ENCODE data around the gene FBXL15. TPM values are rescaled to one million over a fixed set of nuclear protein-coding genes. Genes with fewer than 3 reads are reported as not detected.

Gene FBXL15
- total and polyA plus RNA-seq, 2 of the 13 experiments (the other 11 are each of a cell fraction or from before 2014, with no cell fraction given): 4.3 to 8.3 TPM

GRCh38 chr10:102395400-102396316 lies 25.0 kb upstream of the FBXL15 start, which contains the start of gene NFKB2:
NFKB2 (plus strand) TSS chr10:102395705; CDS start chr10:102395960, 255 bp downstream.
- DNase-seq (ENCODE audit: low spot score) (peak; percentile 65), ATAC-seq (peak; percentile 54)
- no TSS peak for BruUV-seq (replicated peaks)
- no peak for TF ChIP-seq MAF1 (CRISPR knock-in tag; IDR thresholded peaks at IDR 0.05; ENCODE audit: borderline replicate concordance)
- peak; percentile 33; the same call in 1 of the 2 replicates for TF ChIP-seq HNF1B (CRISPR knock-in tag; IDR thresholded peaks at IDR 0.05)
- peak; percentile 0; the same call in 1 of the 2 replicates for TF ChIP-seq ZBTB7B (CRISPR knock-in tag; IDR thresholded peaks at IDR 0.05)
- TF ChIP-seq ZNF652 (CRISPR knock-in tag; IDR thresholded peaks at IDR 0.05; ENCODE audit: borderline replicate concordance, low read depth): peak; percentile 31; the same call in 1 of the 2 replicates
- no peak for TF ChIP-seq LCORL (IDR thresholded peaks at IDR 0.05)
- peak; percentile 31; the same call in 1 of the 2 replicates for TF ChIP-seq LCORL (CRISPR knock-in tag; IDR thresholded peaks at IDR 0.05)
- TF ChIP-seq ZNF766 (CRISPR knock-in tag; IDR thresholded peaks at IDR 0.05; ENCODE audit: borderline replicate concordance): 0 out of 2 replicates have a peak, but pooled peaks have one; percentile 43
- peak; percentile 100 for TF ChIP-seq MAZ (IDR thresholded peaks at IDR 0.05; ENCODE audit: borderline replicate concordance, low read depth, low read length)
- peak; percentile 90 for TF ChIP-seq MAZ (CRISPR knock-in tag; IDR thresholded peaks at IDR 0.05; ENCODE audit: low read depth)
- TF ChIP-seq ERF (CRISPR knock-in tag; IDR thresholded peaks at IDR 0.05): 0 out of 2 replicates have a peak, but pooled peaks have one; percentile 44
- no peak for TF ChIP-seq STAT6 (CRISPR knock-in tag; IDR thresholded peaks at IDR 0.05; ENCODE audit: borderline replicate concordance)
- peak; percentile 85 for TF ChIP-seq SP1 (IDR thresholded peaks at IDR 0.05)
- peak; percentile 100 for TF ChIP-seq SP1 (CRISPR knock-in tag; IDR thresholded peaks at IDR 0.05)
- peak; percentile 81 for TF ChIP-seq ATF1 (CRISPR knock-in tag; IDR thresholded peaks at IDR 0.05)
- TF ChIP-seq E2F5 (CRISPR knock-in tag; conservative IDR thresholded peaks at IDR 0.05): no peak
- TF ChIP-seq TSC22D2 (CRISPR knock-in tag; IDR thresholded peaks at IDR 0.05; ENCODE audit: borderline replicate concordance): 0 out of 2 replicates have a peak, but pooled peaks have one; percentile 5
- peak; percentile 33; the same call in 1 of the 2 replicates for TF ChIP-seq THAP11 (CRISPR knock-in tag; IDR thresholded peaks at IDR 0.05)
- peak; percentile 82 for TF ChIP-seq ZNF777 (CRISPR knock-in tag; IDR thresholded peaks at IDR 0.05)

More at GRCh38 chr10:102395400-102396316, 25.0 kb upstream of the FBXL15 start, which contains the start of gene NFKB2:
- peak within 1 kb of the TSS; percentile 68 for H3K9ac ChIP-seq (ENCODE audit: insufficient read depth, low read depth, low read length)
- H3K36me3 ChIP-seq (replicated peaks in 1 of 2; ENCODE audit: control insufficient read depth in 1 of 2, insufficient read depth in 2 of 2, low read length in 2 of 2): no peaks in the 10 kb centered on the region
- intact Hi-C loops (cut with micrococcal nuclease; ENCODE audit: unreplicated experiment): loop anchor here (2.0 kb wide), 1 partner anchor 25 kb away; the partner anchor contains the start of gene FBXL15
- no peaks in the 10 kb centered on the region for H4K20me1 ChIP-seq (ENCODE audit: insufficient read depth, low read length)
- POLR2A ChIA-PET: interaction anchor here (0.9 to 2.3 kb wide), 11 partner anchors 8 to 169 kb away, joined by 3 to 12 read pairs (median 6); partner anchors contain the start of genes CUEDC2, ELOVL3, FBXL15 and GBF1
- peaks cover 0 to 11% of the 10 kb centered on the region in 2 experiments; a peak in 2 of 5 replicates for H3K27me3 ChIP-seq (ENCODE audit: control insufficient read depth in 1 of 2, insufficient read depth in 2 of 2, low read length in 2 of 2)
- peak within 1 kb of the TSS; percentile 69 to 82 (median 79) for H3K4me3 ChIP-seq (replicated peaks in 1 of 3; ENCODE audit: insufficient read depth in 1 of 3, low read depth in 2 of 3, low read length in 3 of 3)
- in situ Hi-C loops (cut with HindIII; ENCODE audit: extremely low pct_ligation_motif_present, low pct_unique_long_range_greater_than_20kb): no loop called here
- FAIRE-seq: peak; percentile 66
- peaks cover 3% of the 10 kb centered on the region for H3K79me2 ChIP-seq (ENCODE audit: insufficient read depth, low read length)
- H3K4me1 ChIP-seq (ENCODE audit: insufficient read depth, low read length): peaks cover 47% of the 10 kb centered on the region
- no peak within 1 kb of the TSS for H2AFZ ChIP-seq (ENCODE audit: low read length)
- peak within 1 kb of the TSS; percentile 66 for H3K27ac ChIP-seq (ENCODE audit: extremely low read length, insufficient read depth, low read length)
- peak within 1 kb of the TSS; percentile 99 for H3K4me2 ChIP-seq (ENCODE audit: low read depth, low read length)
- no peaks in the 10 kb centered on the region for H3K9me3 ChIP-seq (ENCODE audit: low read length)
- 1% methylated on average over 28 of the region's 42 CpGs for WGBS (ENCODE audit: low lambda C conversion rate)
- CTCF ChIA-PET (ENCODE audit: low intra/inter-chr PET ratio, low total read pairs): no interaction called here

Data from HepG2 (cell line).